Lung (tissue), 12 donors: ENCODE measurements around the gene TMEM161B. TPM values are rescaled to one million over a fixed set of nuclear protein-coding genes. Genes with fewer than 3 reads are reported as not detected.

Experiments
- ATAC-seq: fragments of 200-7000 bp; cut with Tn5 transposase; one replicate; pipeline ENCODE4 v1.9.1; 2020; ENCODE audit warnings: moderate number of reproducible peaks; ENCODE audit not compliant: insufficient read depth, low FRiP score
- DNase-seq, 3 donors: peaks; one replicate each; pipeline ENCODE4 v3.0.0-alpha.2; 2013 to 2017
- H3K27ac ChIP-seq, 2 donors: one replicate each; pipeline ENCODE4 v1.5.1; 2013; ENCODE audit warnings: mild to moderate bottlenecking in 2 of 2, moderate library complexity in 2 of 2, control low read depth in 1 of 2, inconsistent platforms in 1 of 2, low read depth in 1 of 2, low read length in 1 of 2
- H3K27me3 ChIP-seq, 3 donors: one replicate each; pipeline ENCODE4 v1.5.1; 2013; ENCODE audit warnings: low read length in 2 of 3; ENCODE audit not compliant: control insufficient read depth in 3 of 3, insufficient read depth in 3 of 3
- H3K36me3 ChIP-seq, 4 donors: one replicate each; pipeline ENCODE4 v1.5.1; 2013; ENCODE audit warnings: low read length in 4 of 4, mild to moderate bottlenecking in 1 of 4, moderate library complexity in 1 of 4; ENCODE audit not compliant: control insufficient read depth in 4 of 4, insufficient read depth in 4 of 4
- H3K4me1 ChIP-seq, 5 donors: one replicate each; pipeline ENCODE4 v1.5.1; 2013; ENCODE audit warnings: low read length in 5 of 5, mild to moderate bottlenecking in 2 of 5, moderate library complexity in 1 of 5; ENCODE audit not compliant: control insufficient read depth in 5 of 5, insufficient read depth in 5 of 5
- H3K4me3 ChIP-seq: one replicate; pipeline ENCODE4 v1.5.1; 2013; ENCODE audit warnings: mild to moderate bottlenecking, control low read depth, moderate library complexity
- H3K9ac ChIP-seq, 2 donors: one replicate each; pipeline ENCODE4 v1.5.1; 2013; ENCODE audit warnings: low read length in 2 of 2, control low read depth in 1 of 2; ENCODE audit not compliant: insufficient read depth in 1 of 2
- H3K9me3 ChIP-seq, 4 donors: one replicate each; pipeline ENCODE4 v1.5.1; 2013; ENCODE audit warnings: low read length in 3 of 4, mild to moderate bottlenecking in 1 of 4, moderate library complexity in 1 of 4; ENCODE audit not compliant: control insufficient read depth in 4 of 4, insufficient read depth in 3 of 4
- WGBS, 2 donors: extraction: QIAGEN DNeasy Blood & Tissue Kit; methylation state at CpG; one replicate each; pipeline ENCODE4 v1.1.7; 2013; 5-methylcytosine and 5-hydroxymethylcytosine counted together
- polyA plus RNA-seq, 2 donors: library from polyadenylated mRNA; stranded (reverse); fragments of 200-250 nt; gene quantifications; one replicate each; pipeline ENCODE4 v1.2.1, GENCODE V29; 2013
- total RNA-seq, 2 donors: library from RNA; depleted of rRNA in 1 of 2; stranded (reverse); fragments of >200 nt in 1 of 2; gene quantifications; one replicate each; pipeline ENCODE4 v1.2.1, GENCODE V29; 2014 to 2021
- TF ChIP-seq, protein P1 (sequence below): IDR thresholded peaks from 2 replicates; pipeline ENCODE4 v1.5.1; 2012; ENCODE audit warnings: mild to moderate bottlenecking; ENCODE audit errors: control extremely low read depth, extremely low read depth
- donor health status: control.
- donor health status: control.
- donor health status: Bipolar disorder and iron deficiency.
- donor health status: healthy.
- donor health status: DM: yes; HTN: yes; CAD: no.

Gene TMEM161B
- total and polyA plus RNA-seq, 4 donors = 5.2 to 48.4 (median 9.6) TPM

DNA sequence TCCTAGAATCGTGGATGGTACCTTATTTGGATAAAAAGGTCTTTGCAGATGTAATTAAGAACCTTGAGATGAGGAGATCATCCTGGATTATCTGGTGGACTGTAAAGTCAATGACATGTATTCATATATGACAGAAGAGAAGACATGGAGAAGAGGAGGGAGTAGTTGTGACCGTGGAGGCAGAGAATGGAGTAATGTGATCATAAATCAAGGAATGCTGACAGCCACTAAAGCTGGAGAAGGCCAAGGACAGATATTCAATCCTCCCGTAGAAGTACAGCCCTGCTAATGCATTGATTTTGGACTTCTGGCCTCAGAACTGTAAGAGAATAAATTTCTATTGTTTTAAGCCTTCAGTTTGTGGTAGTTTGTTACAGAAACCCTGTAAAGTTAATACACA, 18.7 kb upstream of the TMEM161B start:
- TF ChIP-seq, protein P1, sequence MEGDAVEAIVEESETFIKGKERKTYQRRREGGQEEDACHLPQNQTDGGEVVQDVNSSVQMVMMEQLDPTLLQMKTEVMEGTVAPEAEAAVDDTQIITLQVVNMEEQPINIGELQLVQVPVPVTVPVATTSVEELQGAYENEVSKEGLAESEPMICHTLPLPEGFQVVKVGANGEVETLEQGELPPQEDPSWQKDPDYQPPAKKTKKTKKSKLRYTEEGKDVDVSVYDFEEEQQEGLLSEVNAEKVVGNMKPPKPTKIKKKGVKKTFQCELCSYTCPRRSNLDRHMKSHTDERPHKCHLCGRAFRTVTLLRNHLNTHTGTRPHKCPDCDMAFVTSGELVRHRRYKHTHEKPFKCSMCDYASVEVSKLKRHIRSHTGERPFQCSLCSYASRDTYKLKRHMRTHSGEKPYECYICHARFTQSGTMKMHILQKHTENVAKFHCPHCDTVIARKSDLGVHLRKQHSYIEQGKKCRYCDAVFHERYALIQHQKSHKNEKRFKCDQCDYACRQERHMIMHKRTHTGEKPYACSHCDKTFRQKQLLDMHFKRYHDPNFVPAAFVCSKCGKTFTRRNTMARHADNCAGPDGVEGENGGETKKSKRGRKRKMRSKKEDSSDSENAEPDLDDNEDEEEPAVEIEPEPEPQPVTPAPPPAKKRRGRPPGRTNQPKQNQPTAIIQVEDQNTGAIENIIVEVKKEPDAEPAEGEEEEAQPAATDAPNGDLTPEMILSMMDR = no peak
- no peak for DNase-seq
- no peaks in the 10 kb centered on the region for H3K27me3 ChIP-seq
- peaks cover 0 to 15% (median 3%) of the 10 kb centered on the region in 4 donors for H3K36me3 ChIP-seq
- no peak overlapping the region for H3K4me3 ChIP-seq
- WGBS, 2 donors = 86 to 89% methylated on average over 3 of the region's 3 CpGs
- peaks cover 0 to 6% (median 0%) of the 10 kb centered on the region in 5 donors for H3K4me1 ChIP-seq
- no peak overlapping the region for H3K9ac ChIP-seq
- H3K9me3 ChIP-seq = no peaks in the 10 kb centered on the region
- no peak overlapping the region for H3K27ac ChIP-seq
- ATAC-seq = no peak

DNA sequence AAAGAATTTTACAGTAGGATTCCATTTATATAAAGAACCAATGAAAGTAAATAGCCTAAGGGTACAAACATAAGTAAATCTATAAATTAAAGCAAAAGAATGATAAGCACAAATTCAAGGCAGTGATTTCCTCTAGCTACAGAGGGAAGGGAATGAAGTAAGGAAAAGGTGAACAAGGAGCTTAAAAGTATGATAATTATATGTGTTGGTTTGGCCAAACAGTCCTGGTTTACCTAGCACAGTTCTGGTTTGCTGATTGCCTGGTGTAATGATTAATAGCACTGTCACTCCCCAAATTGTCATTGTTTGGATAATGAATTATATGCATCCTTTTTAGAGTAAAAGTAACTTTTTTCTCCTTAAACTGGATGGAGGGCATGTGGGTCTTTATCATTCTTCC, 15.0 kb upstream of the TMEM161B start:
- H3K27me3 ChIP-seq = no peaks in the 10 kb centered on the region
- H3K9ac ChIP-seq = no peak overlapping the region
- TF ChIP-seq, protein P1 = no peak
- H3K9me3 ChIP-seq = no peaks in the 10 kb centered on the region
- H3K4me1 ChIP-seq = no peaks in the 10 kb centered on the region
- H3K27ac ChIP-seq = no peak overlapping the region
- no peak for DNase-seq
- peaks cover 0 to 10% (median 4%) of the 10 kb centered on the region in 4 donors for H3K36me3 ChIP-seq
- no peak overlapping the region for H3K4me3 ChIP-seq
- no peak for ATAC-seq

DNA sequence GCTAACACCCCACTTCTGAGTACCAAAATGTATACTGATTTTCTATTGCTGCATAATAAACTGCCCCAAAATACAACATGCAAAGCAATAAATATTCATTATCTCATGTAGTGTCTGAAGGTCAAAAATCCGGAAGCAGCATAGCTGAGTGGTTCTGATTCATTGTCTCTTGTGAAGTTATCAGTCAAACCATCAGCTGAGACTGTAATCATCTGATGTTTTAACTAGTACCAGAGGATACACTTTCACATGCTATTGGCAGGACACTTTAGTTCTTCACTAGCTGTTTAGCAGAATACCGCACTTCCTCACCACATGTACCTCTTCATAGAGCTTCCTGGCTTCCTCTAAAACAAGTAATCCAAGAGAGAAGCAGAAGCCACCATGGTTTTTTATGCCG, 12.7 kb upstream of the TMEM161B start:
- ATAC-seq (no peak), DNase-seq (no peak)
- H3K27me3 ChIP-seq = no peaks in the 10 kb centered on the region
- H3K4me3 ChIP-seq = no peak overlapping the region
- peaks cover 4 to 5% (median 4%) of the 10 kb centered on the region in 4 donors for H3K36me3 ChIP-seq
- no peak overlapping the region for H3K9ac ChIP-seq
- H3K9me3 ChIP-seq = no peaks in the 10 kb centered on the region
- WGBS, 2 donors = 87 to 94% methylated on average over 3 of the region's 3 CpGs
- TF ChIP-seq, protein P1 = no peak
- H3K27ac ChIP-seq = no peak overlapping the region
- no peaks in the 10 kb centered on the region for H3K4me1 ChIP-seq

DNA sequence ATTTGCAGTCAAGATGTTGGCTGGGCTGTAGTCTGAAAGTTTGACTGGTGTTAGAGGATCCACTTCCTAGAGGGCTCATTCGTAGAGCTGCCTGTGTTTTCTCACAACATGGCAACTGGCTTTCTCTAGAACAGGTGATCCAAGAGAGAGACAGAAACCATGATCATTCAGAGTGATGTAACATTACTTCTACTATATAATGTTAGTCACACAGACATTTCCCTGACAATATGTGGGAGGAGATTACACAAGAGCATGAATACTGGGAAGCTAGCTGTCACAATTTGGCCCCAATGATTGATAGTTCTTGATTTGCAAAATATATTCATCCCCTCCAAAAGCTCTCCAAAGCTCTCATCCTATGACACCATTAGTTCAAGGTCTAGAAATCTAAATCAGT, 10.9 kb upstream of the TMEM161B start:
- Histone ChIP-seq H3K27me3 (no peaks in the 10 kb centered on the region), H3K9ac (no peak overlapping the region), H3K4me3 (no peak overlapping the region), H3K4me1 (no peaks in the 10 kb centered on the region), H3K36me3 (peaks cover 0 to 7% (median 6%) of the 10 kb centered on the region in 4 donors), H3K27ac (no peak overlapping the region), H3K9me3 (no peaks in the 10 kb centered on the region)
- ATAC-seq (no peak), DNase-seq (no peak)
- 86 to 100% methylated on average over 1 of the region's 1 CpG for WGBS, 2 donors
- TF ChIP-seq, protein P1 = no peak
